ENCODE measurements around the gene TFIP11. TPM values are rescaled to one million over a fixed set of nuclear protein-coding genes. Genes with fewer than 3 reads are reported as not detected.

The TFIP11 gene
- total and polyA plus RNA-seq, 2 of the 13 experiments (the other 11 are each of a cell fraction or from before 2014, with no cell fraction given), result 15.4 to 22.8 TPM

- TF ChIP-seq AHDC1 (CRISPR knock-in tag; IDR thresholded peaks at IDR 0.05; ENCODE audit: borderline replicate concordance) (0 out of 2 replicates have a peak, but pooled peaks have one; percentile 38), U2AF2 (IDR thresholded peaks at IDR 0.05; ENCODE audit: low read depth, low read length) (0 out of 2 replicates have a peak, but pooled peaks have one; percentile 66), MIXL1 (CRISPR knock-in tag; IDR thresholded peaks at IDR 0.05) (0 out of 2 replicates have a peak, but pooled peaks have one; percentile 12), SMARCC2 (IDR thresholded peaks at IDR 0.05) (no peak), THRA (CRISPR knock-in tag; IDR thresholded peaks at IDR 0.05; ENCODE audit: borderline replicate concordance) (peak; percentile 54; the same call in 1 of the 2 replicates), POLR2AphosphoS5 (IDR thresholded peaks at IDR 0.05; ENCODE audit: low read depth, low read length) (peak; percentile 89), ZNF547 (CRISPR knock-in tag; IDR thresholded peaks at IDR 0.05) (peak; percentile 79; the same call in 1 of the 2 replicates), CAMTA2 (CRISPR knock-in tag; IDR thresholded peaks at IDR 0.05; ENCODE audit: borderline replicate concordance) (no peak), IRF2 (CRISPR knock-in tag; IDR thresholded peaks at IDR 0.05) (peak; percentile 86), ZSCAN31 (CRISPR knock-in tag; IDR thresholded peaks at IDR 0.05; ENCODE audit: low read depth) (peak; percentile 82), ZNF788 (CRISPR knock-in tag; IDR thresholded peaks at IDR 0.05; ENCODE audit: borderline replicate concordance) (peak; percentile 94), HDAC1 (CRISPR knock-in tag; IDR thresholded peaks at IDR 0.05) (peak; percentile 99), EP300 (IDR thresholded peaks at IDR 0.05; ENCODE audit: low read depth in 2 of 2, low read length in 2 of 2) (no peak), EP300 (CRISPR knock-in tag; IDR thresholded peaks at IDR 0.05; ENCODE audit: borderline replicate concordance) (no peak)
- TF ChIP-seq, protein P1, sequence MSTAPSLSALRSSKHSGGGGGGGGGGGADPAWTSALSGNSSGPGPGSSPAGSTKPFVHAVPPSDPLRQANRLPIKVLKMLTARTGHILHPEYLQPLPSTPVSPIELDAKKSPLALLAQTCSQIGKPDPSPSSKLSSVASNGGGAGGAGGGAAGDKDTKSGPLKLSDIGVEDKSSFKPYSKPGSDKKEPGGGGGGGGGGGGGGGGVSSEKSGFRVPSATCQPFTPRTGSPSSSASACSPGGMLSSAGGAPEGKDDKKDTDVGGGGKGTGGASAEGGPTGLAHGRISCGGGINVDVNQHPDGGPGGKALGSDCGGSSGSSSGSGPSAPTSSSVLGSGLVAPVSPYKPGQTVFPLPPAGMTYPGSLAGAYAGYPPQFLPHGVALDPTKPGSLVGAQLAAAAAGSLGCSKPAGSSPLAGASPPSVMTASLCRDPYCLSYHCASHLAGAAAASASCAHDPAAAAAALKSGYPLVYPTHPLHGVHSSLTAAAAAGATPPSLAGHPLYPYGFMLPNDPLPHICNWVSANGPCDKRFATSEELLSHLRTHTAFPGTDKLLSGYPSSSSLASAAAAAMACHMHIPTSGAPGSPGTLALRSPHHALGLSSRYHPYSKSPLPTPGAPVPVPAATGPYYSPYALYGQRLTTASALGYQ (CRISPR knock-in tag; IDR thresholded peaks at IDR 0.05), result no peak
- TF ChIP-seq, protein P2, sequence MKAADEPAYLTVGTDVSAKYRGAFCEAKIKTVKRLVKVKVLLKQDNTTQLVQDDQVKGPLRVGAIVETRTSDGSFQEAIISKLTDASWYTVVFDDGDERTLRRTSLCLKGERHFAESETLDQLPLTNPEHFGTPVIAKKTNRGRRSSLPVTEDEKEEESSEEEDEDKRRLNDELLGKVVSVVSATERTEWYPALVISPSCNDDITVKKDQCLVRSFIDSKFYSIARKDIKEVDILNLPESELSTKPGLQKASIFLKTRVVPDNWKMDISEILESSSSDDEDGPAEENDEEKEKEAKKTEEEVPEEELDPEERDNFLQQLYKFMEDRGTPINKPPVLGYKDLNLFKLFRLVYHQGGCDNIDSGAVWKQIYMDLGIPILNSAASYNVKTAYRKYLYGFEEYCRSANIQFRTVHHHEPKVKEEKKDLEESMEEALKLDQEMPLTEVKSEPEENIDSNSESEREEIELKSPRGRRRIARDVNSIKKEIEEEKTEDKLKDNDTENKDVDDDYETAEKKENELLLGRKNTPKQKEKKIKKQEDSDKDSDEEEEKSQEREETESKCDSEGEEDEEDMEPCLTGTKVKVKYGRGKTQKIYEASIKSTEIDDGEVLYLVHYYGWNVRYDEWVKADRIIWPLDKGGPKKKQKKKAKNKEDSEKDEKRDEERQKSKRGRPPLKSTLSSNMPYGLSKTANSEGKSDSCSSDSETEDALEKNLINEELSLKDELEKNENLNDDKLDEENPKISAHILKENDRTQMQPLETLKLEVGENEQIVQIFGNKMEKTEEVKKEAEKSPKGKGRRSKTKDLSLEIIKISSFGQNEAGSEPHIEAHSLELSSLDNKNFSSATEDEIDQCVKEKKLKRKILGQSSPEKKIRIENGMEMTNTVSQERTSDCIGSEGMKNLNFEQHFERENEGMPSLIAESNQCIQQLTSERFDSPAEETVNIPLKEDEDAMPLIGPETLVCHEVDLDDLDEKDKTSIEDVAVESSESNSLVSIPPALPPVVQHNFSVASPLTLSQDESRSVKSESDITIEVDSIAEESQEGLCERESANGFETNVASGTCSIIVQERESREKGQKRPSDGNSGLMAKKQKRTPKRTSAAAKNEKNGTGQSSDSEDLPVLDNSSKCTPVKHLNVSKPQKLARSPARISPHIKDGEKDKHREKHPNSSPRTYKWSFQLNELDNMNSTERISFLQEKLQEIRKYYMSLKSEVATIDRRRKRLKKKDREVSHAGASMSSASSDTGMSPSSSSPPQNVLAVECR (CRISPR knock-in tag; IDR thresholded peaks at IDR 0.05; ENCODE audit: borderline replicate concordance), result peak; percentile 99
Measured at GRCh38 chr22:26512149-26512793, at the start of gene TFIP11 (continued).

Measured in HepG2 (cell line).